Dermis blood vessel endothelial cell (primary cell): Measurements from ENCODE around the gene TMC2. TPM values are rescaled to one million over a fixed set of nuclear protein-coding genes. Genes with fewer than 3 reads are reported as not detected.

Experiments
- DNase-seq: peaks from one replicate; pipeline ENCODE4 v3.0.0; 2010
- total RNA-seq: library from RNA; depleted of rRNA; stranded (reverse); fragments of >200 nt; gene quantifications from 2 replicates; pipeline ENCODE4 v1.2.3, GENCODE V29; 2014

TMC2 gene
- total RNA-seq, 1 donor from 2014 or later, result not detected

GRCh38 chr20:2633381-2633780 is 97.0 kb downstream of the TMC2 start:
- DNase-seq, result no peak

- no peak for DNase-seq
Observed at GRCh38 chr20:2637246-2637645, 100.9 kb downstream of the TMC2 start.

DNA sequence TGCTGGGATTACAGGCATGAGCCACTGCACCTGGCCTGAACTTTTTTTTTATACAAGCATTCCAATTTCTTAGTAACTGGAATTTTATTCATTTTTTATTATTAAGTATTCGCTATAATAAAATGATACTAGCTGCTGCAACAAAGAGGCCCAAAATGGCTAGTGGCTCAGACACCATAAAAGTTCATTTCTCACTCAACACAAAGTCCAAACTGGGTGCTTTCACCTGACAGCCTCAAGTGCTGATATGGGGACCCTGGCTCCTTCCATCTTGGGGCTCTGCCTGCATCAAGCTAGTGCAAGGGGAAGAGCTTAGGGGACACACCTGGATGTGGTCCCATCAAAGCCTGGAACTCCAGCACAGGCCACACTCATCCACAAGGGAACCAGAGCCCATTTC is 103.9 kb downstream of the TMC2 start:
- no peak for DNase-seq

- no peak for DNase-seq
Observed at GRCh38 chr20:2640899-2641298, 104.5 kb downstream of the TMC2 start.

DNA sequence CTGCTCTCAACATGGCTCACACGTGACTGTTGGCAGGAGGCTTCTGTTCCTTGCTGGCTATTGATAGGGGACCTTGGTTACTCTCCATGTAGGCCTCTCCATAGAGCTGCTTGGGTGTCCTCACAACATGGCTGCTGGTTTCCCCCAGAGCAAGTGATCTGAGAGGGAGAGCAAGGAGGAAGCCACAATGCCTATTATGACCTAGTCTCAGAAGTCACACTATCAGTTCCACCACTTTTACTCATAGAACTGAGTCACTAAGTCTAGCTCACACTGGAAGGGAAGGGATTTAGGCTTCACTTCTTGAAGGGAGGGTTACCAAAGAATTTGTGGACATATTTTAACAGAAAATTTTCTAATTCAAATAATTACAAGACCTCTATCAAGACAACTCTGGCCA is 107.3 kb downstream of the TMC2 start:
- no peak for DNase-seq

GRCh38 chr20:2651772-2652723 is 115.7 kb downstream of the TMC2 start, which contains the start of gene NOP56:
Gene NOP56 (plus strand): TSS chr20:2652632. CDS start chr20:2652661, 29 bp downstream.
- peak; percentile 93 for DNase-seq

- peak; percentile 30 for DNase-seq
Observed at GRCh38 chr20:2652724-2653555, 116.6 kb downstream of the TMC2 start.

GRCh38 chr20:2653556-2654383 is 117.4 kb downstream of the TMC2 start:
- DNase-seq, result no peak

DNA sequence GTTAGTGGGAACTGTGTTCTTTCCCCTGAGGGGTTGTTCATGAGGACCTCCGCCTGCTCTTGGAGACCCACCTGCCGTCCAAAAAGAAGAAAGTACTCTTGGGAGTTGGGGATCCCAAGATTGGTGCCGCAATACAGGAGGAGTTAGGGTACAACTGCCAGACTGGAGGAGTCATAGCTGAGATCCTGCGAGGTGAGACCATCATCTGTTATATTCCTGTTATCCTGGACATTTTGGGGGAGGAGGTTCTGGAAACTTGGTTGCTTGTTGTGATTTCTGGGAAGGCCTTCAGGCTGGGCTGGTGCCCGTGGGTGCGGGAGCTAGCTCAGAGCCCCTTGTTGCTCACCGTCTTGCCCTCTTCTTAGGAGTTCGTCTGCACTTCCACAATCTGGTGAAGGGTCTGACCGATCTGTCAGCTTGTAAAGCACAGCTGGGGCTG is 118.0 kb downstream of the TMC2 start:
- no peak for DNase-seq

GRCh38 chr20:2654831-2655230 is 118.5 kb downstream of the TMC2 start:
- no peak for DNase-seq

DNA sequence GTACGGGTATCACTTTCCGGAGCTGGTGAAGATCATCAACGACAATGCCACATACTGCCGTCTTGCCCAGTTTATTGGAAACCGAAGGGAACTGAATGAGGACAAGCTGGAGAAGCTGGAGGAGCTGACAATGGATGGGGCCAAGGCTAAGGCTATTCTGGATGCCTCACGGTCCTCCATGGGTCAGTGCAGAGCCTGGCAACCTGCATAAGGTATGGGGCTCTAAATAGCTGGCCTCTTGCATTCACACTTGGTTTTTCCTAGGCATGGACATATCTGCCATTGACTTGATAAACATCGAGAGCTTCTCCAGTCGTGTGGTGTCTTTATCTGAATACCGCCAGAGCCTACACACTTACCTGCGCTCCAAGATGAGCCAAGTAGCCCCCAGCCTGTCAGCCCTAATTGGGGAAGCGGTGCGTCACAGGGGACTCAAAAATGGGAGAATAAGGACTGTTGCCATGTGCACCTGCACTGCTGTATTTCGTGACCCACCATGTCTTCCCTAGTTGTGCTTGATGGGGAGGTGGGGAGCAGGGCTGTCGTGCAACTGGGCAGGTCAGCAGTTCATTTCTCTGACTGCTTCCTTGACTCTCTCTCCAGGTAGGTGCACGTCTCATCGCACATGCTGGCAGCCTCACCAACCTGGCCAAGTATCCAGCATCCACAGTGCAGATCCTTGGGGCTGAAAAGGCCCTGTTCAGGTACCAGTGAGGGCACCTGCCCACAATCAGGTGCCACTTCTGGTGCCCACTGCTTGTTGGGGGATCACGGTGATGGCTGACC is 119.2 kb downstream of the TMC2 start:
- no peak for DNase-seq

- no peak for DNase-seq
Observed at GRCh38 chr20:2656471-2657117, 120.2 kb downstream of the TMC2 start.

DNA sequence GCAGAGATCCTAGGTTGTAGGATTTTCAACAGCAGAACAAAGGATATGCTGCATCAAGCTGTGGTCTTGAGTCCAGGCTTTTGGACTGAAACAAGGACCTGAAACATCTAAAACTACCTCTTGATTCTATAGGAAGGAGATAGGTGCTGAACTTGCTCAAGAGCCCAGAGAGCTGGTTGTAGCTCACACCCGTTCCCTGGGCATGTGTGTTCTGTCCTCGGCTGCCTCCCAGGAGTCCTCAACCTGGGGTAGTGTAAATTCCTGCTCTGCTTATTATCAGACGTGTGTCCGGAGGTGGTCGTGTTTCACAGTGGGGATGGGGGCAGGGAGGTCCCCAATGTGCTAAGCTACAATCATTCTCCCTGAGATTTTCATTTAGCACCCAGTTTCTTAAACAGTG is 120.9 kb downstream of the TMC2 start:
- DNase-seq, result no peak

DNA sequence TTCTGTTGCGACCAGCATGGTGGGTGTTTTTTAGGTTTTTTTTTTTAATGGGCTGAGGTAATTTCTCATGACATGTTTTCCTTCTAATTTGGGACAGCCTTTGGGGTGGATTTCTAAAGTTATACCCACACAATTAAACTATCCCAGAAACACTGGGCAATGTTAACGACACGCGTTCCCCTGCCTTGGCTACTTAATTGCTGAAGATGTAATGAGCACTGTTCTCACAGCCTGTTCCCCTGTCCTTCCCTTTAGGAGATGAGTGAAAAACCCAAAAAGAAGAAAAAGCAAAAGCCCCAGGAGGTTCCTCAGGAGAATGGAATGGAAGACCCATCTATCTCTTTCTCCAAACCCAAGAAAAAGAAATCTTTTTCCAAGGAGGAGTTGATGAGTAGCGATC is 121.3 kb downstream of the TMC2 start:
- DNase-seq, result no peak

DNA sequence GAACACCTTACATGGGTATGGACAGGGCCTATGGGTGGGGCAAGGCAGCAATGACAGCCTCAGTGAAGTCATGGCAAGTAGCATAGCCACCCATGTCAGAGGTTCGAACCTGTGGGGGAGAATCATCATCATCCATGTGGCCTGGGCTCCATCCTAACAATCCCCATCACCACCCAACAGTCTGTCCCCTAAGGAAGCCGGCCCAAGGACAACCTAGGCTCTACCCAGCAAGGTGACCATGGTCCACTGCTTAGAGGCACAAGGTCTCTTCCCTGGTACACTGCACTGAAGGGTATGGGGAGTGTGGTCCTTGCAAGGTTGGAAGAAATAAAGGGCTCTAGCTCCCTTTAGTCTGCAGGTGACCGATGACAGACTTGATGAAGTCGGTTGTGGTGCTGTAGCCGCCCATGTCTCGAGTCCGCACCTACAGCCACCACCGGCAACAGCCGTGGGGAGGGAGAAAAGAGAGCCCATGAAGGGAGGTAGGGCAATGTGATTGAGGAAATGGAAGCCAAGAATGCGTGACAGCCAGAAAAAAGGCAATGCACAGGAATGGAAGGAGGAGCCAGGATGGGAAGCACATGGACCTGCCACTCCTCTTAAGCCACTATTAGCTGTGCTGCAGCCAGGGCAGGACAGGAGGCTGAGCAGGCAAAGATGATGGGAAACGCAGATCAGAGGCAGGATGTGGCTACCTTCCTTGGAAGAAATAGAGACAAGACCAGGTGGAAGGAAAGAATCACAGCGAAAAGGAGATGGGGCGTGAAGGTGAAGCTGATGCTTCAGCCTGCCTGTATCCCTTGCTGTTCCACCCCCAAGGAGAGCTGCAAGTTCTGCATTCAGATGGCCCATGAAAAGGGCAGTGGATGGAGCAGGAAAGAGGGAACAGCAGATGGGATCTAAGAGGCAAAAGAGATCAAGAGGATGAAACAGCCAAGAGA is 122.3 kb downstream of the TMC2 start:
- no peak for DNase-seq

- no peak for DNase-seq
Observed at GRCh38 chr20:2659547-2659946, 123.2 kb downstream of the TMC2 start.

- DNase-seq, result no peak
Observed at GRCh38 chr20:2663364-2663886, 127.1 kb downstream of the TMC2 start.

- peak; percentile 94 for DNase-seq
Observed at GRCh38 chr20:2663887-2664719, 127.7 kb downstream of the TMC2 start, which contains the start of gene IDH3B. Gene IDH3B (minus strand): TSS chr20:2664216. CDS start chr20:2664188, 28 bp downstream.

DNA sequence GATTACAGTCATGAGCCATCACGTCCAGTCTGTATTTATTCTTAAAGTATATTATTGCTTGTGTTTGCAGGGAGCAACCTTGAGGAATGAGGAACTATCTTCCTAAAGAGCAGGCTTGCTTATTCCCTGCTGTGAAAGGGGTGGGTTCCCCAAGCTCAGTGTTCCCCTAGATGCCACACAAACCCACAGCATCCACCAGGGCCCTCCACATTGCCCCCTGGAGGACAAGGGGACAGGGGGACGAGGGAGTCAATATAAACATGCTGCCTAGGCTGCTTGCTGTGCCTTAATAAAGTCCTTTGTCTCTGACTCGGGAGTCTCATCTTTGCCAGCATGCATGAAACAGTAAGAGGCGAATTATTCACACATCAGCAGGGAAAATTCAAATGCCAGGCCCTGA is 135.6 kb downstream of the TMC2 start:
- DNase-seq, result no peak
